GM21526 (cell line): ENCODE results near the gene STEAP3.

Experiments used
- ATAC-seq: cut with Tn5 transposase; IDR thresholded peaks from one replicate; pipeline ENCODE4 v1.9.1; 2021; ENCODE audit warnings: moderate library complexity; ENCODE audit not compliant: unreplicated experiment, low FRiP score

The STEAP3 gene

DNA sequence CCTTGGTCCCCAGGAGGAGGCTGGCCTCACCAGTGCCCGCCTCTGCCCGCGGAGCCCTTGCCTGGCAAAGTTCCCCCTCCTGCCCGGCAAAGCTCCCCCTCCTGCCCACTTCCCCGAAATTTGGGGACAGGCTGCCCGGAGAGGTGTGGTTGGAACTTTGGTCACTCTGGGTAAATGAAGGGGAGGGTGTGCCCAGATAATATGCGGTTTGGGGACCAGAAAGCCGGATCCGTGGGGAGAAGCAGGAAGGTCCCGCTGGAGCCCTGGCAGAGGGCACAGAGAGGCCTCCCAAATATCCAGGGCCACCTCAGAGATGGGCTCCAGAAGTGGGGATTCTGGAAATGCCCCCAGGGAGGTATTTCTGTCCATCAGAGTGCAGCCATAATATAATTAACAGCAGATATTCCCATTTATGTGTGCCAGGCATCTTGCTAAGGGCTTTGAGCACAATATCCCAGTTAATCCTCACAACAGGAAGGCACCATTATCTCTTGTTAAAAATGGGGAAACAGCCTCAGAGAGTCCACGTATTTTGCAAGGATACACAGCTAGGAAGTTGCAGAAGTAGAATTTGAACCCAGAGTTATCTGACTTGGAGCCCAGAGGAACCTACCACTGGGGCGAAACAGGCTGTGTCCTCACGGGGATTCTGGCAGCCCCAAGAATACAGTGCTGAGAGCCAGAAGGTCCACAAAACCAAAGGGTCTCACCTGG, 914 bp downstream of the STEAP3 start:
- no peak for ATAC-seq

DNA sequence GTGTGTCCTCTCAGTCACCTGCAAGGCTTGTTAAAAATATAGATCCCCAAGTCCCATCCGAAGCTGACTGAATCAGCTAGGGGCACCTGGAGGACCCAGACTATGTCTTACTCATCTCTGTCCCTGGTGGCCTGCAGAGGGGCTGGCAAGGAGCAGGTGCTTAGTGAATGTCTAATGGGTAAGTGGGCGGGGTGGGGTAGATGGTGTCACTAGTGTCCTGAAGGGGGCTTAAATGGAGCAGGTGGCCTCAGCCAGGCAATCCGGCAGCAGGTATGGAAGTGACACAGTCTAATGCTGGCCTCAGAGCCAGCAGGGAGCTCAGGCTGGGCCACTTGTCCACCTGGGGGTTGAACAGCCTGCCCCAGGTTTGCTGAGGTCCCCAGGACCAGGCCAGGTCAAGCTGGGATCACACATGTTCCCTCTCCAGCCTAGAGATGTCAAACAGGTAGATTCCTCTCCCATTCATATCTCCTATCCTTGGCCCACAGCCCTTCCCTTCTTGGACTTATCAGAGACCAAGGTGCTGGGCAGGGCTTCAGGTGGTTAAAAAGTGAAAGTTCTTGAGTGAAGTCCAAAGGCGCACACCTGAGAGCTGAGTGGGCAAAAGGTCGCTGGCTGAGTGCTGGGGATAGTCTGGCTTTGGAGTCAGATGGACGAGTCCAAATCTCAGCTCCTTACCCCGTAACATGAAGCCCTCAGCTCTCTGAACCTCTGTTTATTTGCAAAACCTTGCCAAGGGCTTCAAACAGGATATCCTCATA, 1.7 kb downstream of the STEAP3 start:
- ATAC-seq: no peak

DNA sequence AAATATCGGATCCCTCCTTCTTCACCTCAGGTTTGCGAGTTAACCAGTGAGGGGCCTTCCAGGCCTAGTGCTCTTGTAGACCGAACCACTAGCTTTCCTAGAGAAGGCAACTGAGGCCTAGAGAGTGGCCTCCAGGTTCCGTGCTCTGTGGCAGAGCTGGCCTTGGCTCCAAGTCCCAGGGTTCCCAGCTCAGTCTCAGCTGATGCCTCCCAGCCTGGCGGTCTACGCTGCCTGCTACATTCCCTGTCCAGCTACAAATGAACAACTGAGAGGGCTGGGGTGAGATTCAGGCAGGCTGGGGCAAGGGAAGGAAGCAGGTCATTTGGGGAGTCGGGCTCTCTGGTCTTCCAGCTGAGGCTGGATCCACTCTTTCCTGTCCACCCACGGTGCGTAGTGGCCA, 2.3 kb downstream of the STEAP3 start:
- no peak for ATAC-seq

DNA sequence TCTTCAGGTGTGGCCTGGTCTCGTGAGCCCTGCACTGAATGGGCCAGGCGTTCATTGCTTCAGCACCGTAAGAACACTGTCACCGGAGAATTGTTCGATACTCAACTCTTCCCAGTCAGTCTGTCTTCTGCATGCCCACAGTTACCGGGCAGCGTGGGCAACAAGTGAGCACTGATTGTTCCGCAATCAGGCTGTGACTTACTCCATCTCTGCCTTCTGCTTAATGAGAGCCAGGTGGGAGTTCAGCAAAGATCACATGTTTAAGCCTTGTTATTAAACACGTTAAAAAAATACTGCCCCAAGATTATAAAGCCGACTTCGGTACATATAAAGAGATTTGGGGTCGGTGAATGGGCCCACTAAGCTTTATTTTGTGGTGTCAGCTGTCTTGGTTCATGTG, 3.7 kb downstream of the STEAP3 start:
- no peak for ATAC-seq

DNA sequence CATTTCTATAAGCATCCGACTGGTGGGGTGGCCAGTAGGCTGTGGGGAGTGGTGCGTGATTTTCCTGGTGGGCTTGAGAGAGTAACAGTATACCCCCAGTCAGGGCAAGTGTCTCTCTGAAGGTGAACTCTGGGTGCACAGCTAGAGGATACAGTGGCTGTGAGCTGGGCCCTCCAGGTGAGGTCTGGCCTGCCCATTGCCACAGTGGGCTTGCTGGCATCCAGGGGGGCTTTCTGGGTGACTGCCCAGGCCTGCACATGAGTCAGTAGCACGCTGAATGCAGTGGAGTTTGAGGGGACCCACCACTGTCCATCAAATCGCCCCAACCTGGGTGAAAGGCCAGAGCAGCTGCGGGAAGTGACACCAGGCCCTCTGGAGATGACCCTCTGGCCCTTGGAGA, 4.5 kb downstream of the STEAP3 start:
- no peak for ATAC-seq

DNA sequence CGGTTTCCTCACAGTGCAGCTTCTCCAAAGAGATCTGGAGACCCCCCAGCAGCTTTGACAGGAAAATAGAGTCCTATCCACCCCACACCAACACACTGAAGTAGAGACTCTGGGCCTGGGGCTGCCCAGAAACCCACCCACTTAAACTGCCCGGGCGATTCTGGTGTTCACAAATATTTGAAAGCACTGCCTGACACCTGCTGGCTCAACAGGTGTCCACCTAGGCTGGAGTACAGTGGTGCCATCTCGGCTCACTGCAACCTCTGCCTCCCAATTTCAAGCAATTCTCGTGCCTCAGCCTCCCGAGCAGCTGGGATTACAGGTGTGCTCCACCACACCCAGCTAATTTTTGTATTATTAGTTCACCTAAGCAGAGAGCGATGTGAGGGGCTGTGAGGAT, 5.3 kb downstream of the STEAP3 start:
- ATAC-seq: no peak

DNA sequence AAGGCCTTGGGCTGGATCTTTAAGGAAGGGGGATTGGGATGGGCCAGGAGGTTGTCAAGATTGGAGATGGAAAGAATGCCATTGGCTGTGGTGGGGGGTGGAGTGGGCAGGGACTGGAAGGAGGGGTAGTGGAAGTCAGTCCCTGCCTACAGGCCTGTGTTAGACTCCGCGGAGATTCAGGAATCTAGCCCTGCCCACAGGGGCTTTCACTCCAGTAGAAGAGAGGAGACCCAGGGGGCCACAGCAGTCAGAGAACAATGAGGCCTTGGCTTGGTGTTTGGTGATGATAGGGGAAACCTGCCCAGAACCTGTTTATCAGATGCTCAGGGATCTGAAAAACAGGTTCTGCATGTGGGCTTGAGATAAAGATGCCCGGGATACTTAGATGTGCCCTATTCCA, 6.1 kb downstream of the STEAP3 start:
- no peak for ATAC-seq

DNA sequence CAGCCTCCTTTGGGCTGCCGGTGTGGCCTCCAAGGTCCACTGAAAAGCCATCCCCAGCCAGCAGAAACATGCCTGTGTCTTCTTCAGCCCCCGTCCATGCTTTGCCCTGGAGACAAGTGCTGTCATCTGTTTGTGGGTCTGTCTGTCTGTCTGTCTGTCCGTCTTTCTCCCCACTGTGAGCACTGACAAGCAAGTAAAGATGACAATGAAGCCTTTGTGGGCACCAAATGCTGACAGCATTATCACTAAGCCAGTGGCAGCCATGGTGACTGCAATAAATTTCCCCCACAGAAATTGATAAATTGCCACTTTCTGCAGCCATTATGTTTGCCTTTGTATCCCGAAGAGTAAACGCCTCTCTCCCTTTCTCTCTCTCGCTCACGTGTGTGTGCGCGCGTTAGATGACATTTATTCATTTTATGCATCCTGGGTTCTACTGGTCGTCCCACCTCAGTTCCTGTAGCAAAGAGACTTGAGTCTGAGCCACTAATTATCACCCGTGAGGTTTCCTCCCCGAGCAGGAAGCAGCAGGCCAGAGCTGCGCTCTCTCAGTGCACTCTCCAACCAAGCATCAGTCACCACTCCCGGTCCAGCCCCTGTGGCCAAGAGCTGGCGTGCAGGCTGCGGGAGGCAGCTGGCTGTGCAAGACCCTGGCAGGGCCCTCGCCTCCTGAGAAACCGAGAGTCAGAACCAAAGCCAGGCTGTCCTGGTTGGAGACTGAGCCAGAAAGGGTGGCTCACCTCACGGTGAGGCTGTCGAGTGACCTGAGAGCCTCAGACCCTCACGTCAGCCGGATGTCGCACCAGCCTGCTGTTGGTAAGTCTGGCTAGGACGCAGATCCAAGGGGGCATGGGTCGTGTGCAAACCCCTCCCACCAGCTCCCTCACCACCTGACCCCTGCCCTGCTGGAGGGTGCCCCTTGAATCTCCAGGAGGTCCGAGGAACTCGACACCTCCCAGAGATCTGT, 6.9 kb downstream of the STEAP3 start:
- no peak for ATAC-seq

DNA sequence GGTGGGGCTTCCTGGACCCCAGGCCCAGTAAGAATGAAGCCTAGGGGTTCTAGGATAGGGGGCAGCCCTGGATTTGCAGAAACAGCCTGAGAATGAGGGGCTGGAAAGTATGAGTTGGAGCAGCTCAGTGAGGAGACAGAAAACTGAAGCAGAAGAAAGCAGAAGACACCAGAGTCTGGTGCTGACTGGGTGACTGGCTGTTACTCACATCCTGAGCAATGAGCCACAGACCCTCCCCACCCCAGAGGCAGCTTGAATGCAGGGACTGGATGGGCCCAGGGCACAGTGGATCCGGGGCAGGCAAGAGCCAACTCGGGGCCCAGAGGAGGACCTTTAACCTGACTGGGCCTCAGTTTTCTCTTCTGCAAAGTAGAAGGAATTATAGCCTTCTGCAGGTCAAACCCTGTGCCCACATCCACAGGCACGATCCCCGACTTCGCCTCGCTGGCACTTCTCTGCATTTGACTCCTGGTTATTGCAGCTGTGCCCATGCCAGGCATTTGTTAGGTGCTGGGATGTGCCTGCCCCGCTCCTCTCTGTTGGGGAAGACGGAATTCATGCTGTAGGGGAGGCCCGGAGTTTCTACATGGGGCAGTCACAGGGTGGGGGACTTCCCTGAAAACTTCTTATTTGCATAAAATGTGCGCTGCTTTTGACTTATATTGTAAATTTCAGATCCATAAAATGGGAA, 8.5 kb downstream of the STEAP3 start:
- peak; percentile 43 for ATAC-seq

DNA sequence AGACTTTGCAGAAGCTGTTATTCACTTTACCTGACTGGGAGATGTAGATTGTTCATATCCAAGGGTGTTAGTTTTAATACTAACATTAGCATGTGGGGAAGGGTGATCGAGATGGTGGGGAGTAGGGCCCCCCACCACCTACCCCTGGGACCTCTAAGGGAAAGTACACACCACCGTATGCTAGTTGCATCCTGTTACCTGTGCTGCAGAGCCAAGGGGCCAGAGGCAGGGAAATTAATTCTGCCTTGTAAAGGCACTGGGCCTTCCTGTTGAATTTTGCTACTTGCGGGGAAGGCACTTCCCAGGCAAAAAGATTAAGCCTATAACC, 9.0 kb downstream of the STEAP3 start:
- ATAC-seq: no peak

DNA sequence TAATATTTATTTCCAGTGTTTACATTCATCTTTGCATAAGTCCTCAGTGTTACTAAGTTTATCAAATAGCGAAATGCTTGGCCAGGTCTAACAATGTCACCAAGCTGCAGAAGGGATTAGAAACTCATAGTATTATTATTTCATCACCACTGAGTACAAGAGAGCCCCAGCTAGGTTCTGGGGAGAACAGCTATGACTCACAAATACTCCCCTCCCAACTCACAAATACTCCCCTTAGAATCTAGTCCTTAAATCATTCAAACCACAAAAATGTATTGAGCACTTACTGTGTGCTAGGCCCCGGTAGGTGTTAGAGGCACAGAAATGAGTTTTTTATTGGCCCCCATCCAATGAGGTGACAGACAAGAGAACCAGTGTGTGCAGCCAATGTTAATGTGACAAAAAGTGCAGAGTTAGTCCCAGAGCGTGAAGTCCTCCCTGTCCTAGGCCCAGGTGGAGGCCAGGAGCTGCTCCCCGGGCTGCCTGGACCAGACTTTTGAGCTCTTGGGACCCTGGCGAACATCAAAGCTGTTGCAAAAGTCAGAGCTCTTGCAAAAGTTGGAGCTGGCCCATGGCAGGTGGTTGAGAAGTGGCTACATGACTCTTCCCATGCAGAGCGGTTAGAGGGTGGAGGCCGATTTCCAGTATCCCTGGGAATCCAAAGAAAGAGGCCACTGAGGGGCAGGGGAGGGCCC, 9.8 kb downstream of the STEAP3 start:
- ATAC-seq: no peak

DNA sequence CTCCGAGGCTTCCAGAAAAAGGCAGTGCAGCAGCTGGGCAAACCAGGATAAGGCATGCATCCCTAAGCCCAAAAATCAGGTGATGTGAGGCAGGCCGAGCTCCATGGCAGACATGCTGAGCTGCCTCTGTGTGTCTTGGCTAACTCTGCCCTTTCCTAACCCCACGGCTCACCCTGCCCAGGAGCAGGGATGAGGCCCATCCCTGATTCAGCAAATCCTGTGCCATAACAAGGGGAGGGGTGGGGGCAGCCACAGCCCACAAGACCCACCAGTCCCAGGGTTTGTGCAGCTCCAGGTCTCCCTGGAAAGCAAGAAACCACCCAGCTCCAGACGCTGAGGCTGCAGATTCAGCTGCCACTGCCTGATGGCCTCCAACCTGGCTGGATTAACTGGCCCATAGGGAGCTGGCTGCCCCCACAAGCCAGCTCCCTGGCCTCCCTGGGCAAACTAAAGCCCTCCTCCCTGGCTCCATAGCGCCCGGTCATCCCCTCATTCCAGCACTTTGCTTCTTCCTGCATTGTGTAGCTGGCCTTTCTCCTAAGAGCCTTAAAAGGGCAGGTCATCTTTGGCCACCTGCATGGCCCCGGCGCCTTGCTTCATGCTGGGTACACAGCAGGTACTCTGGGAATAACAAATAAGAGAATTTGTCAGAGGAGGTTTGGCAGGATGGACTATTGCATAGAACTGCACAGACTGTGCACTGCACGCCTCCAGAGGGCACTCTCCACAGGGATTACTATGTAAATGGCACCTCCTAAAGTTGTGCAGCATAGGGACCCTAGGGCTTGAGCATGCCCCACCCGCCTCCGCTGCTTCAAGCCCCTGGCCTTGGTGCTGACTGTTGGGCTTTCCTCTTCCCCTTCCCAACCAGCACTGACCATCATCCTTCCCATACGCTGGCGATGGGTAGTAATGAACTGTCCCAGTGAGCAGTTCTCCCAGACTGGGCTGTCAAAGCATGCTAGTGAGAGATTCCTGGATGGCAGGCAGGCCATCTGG, 10.7 kb downstream of the STEAP3 start:
- ATAC-seq: no peak

DNA sequence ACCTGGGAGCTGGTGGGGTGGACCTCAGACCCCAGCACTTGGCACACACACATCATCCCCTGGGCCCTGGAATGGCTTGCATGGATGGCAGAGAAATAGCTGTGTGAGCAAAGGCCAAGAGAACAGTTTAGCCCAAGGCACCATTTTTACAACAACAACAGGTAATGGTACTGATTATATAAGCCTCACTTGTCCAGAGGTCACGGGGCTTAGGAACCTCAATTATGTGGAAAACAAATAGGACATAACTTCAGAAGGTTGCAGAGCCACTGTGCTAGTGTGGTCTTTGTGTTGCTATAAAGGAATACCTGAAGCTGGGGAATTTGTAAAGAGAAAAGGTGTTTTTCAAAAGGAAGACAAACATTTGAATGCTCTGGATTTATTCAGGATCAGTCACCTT, 13.2 kb downstream of the STEAP3 start:
- ATAC-seq: no peak

DNA sequence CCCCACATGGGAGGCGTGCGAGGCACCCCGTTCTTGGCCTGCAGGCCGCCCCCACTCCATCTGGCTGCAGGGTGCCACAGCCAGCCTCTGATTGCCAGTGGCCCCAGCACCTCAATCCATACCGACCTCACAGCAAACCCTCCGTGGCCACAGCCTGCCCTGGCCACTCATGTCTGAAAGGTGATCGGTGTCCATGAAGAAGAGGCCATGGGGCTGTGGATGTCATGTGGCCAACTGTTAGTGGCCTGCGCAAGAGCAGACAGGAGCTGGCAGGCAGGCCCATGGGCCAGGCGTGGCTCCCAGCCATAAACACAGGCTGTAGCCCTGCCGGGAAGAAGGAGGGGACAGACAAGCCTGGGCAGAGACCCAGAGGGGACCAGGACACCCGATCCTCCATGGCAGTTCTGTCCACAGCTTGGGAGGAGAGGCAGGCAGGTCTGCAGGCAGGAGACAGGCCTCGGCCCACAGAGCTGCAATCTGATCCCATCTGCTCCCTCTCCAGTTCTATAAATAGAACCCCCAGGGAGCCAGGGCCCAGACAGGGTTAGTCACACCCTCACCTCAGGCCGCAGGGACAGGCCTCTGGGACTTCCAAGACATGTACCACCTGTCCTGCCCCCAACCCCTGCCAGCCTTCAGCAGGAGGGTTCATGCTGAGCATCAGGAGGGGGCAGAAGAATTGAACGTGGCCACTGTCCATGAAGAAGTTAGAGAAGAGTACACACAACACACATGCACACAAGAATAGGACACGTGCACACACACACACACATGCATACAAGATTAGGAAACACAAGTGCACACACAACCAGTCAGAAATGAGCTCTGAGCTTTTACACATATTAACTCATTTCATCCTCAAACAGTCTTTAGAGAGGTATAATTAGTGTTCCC, 16.9 kb downstream of the STEAP3 start:
- no peak for ATAC-seq

DNA sequence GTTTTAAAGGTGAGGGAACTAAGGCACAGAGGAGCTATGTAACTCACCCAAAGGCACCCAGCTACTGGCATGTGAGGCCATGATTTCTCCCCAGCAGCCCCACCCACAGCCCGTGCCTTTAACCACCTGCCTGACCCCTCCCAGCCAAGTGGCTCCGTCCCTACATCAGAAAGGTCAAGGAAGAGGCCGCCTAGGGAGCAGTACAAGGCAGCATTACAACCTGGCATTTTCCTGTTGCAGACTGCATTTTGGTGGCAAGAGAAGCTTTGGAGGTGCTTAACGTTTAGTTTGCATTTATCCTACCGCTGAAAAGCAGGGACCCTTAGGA, 17.5 kb downstream of the STEAP3 start:
- ATAC-seq: no peak

DNA sequence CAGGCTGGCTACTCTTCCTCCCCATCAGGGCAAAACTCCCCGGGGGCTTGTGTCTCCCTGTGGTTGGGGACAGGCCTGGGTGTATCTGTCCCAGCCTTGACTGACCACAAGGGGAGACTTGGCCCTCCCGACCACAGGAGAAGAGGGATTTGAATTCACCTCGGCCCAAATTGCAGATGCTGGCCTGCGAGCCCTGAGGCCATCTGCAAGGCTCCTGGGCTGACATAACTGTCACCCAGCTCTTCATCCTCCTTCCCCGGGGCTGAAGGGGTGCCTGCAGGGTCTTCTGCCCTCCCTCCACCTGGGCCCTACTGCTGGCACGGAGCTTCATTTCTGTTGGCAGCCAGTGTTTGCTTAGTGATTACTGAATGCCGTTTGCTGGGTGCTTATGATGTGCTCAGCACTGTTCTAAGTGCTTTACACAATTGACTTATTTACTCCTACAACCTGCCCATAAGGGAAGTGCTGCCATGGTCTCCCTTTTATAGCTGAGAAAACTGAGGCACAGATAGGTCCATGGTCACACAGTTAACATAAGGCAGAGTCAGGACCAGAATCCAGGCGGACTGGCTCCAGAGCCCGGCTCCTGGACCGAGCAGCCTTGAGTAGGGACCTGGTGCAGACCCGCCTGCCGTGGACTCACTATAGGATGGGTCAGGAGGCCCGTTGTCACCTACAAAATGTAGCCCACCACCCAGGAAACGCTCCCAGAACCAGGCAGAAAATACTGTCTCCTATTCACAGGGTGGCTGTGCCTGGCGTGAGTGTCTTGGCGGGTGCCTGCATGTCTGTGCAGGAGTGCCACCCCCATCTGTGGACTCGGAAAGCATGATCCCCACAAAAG, 18.9 kb downstream of the STEAP3 start:
- no peak for ATAC-seq

DNA sequence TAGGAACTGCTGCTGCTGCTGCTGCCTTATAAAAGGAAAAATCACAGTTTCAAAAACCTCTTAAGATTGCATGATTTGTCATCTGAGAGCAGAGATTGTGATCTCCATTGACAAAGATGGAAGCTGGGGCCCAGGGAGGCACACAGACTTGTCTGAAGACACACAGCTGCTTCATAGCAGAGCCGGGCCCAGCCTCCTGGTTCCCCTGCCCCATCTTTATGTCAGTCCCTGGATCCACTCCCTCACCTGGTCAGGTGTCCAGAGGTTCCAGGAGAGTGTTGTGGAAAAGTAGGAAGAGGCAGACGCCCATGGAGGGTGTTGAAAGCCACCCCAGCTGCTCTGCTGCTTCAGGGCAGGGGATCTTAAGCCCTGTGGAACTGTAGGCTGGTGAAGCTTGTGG, 20.0 kb downstream of the STEAP3 start:
- no peak for ATAC-seq
